ENCODE data around the gene FAM170B.

- TF ChIP-seq EZH2phosphoT487 (IDR thresholded peaks at IDR 0.05): no peak
- no peak for TF ChIP-seq CTCF (IDR thresholded peaks at IDR 0.05)
These were observed 22.5 kb downstream of the FAM170B start for GRCh38 chr10:49111320-49111698.

All from neural progenitor cell (in vitro differentiated cells).